Measurements from ENCODE around the gene EIPR1. TPM values are rescaled to one million over a fixed set of nuclear protein-coding genes. Genes with fewer than 3 reads are reported as not detected.

EIPR1 gene
- total RNA-seq, 1 donor from 2014 or later, result 46.4 TPM

DNA sequence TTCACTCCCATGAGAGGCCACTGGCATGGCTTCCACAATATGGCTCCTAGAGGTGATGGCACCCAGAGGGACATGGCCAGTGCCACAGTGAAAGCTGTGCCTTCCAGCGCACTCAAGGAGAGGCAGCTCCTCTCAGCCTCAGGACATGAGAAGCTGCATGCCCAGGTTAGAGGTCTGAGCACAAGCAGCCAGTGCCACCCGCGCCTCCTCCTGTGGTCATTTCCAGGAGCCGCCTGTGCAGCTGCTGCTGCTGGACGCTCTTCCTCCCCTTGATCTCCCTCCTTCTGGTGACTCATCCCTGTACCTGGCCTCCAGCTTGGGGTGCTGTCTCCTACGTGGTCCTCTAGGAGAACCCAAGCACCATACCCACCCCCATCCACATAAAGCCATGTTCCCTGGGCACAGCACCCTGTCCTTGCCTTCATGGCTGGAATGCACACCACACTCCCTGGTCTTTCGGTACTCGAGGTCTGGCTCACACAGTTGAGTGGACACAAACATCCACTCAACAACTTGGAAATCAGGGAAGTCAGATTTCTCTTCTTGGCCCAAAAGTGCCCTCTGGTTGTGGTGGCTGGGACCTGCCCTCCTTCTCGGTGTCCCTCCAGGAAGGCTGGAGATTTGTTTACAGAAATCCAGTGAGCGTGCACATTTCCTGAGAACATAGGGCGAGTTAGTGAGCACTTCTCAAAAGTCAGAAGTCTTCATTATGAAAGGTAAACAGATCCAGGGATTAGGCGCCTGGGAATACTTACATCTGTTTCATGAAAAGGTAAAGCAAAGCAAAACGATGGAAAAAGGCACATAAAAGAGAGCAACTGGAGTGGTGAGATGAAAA lies 96.7 kb downstream of the EIPR1 start:
- Mint-ChIP-seq H3K9me3 (peaks cover 5% of the 10 kb centered on the region), H3K36me3 (ENCODE audit: low read depth) (peaks cover 24% of the 10 kb centered on the region), H3K4me1 (ENCODE audit: low read depth) (peaks cover 7% of the 10 kb centered on the region), H3K4me3 (ENCODE audit: low read depth) (no peak overlapping the region), H3K27me3 (ENCODE audit: low read depth) (no peaks in the 10 kb centered on the region), H3K27ac (peak overlapping the region; percentile 17)
- no peak for DNase-seq (ENCODE audit: low spot score)
- intact Hi-C loops (cut with micrococcal nuclease), result no loop called here

DNA sequence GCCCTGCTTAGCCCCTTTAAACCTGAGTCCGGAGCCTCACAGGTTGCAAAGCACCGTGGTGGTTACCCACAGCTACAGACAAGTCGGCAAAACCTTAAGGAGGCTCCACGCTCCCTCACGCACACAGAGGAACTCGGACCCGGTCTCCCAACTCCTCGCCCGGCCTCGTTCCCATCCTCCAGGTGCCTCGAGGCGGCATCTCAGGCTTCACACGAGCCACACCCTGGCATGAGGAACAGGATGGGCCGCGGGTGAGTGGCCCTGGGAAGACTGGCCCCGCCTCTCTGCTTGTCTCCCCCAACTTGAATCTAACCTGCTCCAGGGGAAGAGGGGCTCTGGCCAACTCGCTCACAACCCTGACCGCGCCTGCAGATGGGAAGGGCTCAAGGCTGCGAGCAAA lies 97.4 kb downstream of the EIPR1 start:
- Mint-ChIP-seq H3K27me3 (ENCODE audit: low read depth) (no peaks in the 10 kb centered on the region), H3K9me3 (peaks cover 11% of the 10 kb centered on the region), H3K4me1 (ENCODE audit: low read depth) (peaks cover 7% of the 10 kb centered on the region), H3K36me3 (ENCODE audit: low read depth) (peaks cover 29% of the 10 kb centered on the region), H3K27ac (no peak overlapping the region), H3K4me3 (ENCODE audit: low read depth) (no peak overlapping the region)
- DNase-seq (ENCODE audit: low spot score), result no peak
- intact Hi-C loops (cut with micrococcal nuclease), result no loop called here

- intact Hi-C loops (cut with micrococcal nuclease), result loop anchor here (2.0 kb wide), 1 partner anchor 57 kb away; no protein-coding TSS in a partner anchor
- H3K36me3 Mint-ChIP-seq (ENCODE audit: low read depth), result peaks cover 34% of the 10 kb centered on the region
- peak overlapping the region; percentile 76 for H3K27ac Mint-ChIP-seq
- no peaks in the 10 kb centered on the region for H3K27me3 Mint-ChIP-seq (ENCODE audit: low read depth)
- peaks cover 19% of the 10 kb centered on the region for H3K9me3 Mint-ChIP-seq
- no peak overlapping the region for H3K4me3 Mint-ChIP-seq (ENCODE audit: low read depth)
- peaks cover 7% of the 10 kb centered on the region for H3K4me1 Mint-ChIP-seq (ENCODE audit: low read depth)
- no peak for DNase-seq (ENCODE audit: low spot score)
These were observed 98.2 kb downstream of the EIPR1 start for GRCh38 chr2:3279236-3279960.

- H3K27ac Mint-ChIP-seq, result peak overlapping the region; percentile 76
- intact Hi-C loops (cut with micrococcal nuclease), result loop anchor here (2.0 kb wide), 1 partner anchor 56 kb away; no protein-coding TSS in a partner anchor
- peaks cover 7% of the 10 kb centered on the region for H3K4me1 Mint-ChIP-seq (ENCODE audit: low read depth)
- peaks cover 27% of the 10 kb centered on the region for H3K9me3 Mint-ChIP-seq
- DNase-seq (ENCODE audit: low spot score), result no peak
- peaks cover 42% of the 10 kb centered on the region for H3K36me3 Mint-ChIP-seq (ENCODE audit: low read depth)
- H3K27me3 Mint-ChIP-seq (ENCODE audit: low read depth), result no peaks in the 10 kb centered on the region
- H3K4me3 Mint-ChIP-seq (ENCODE audit: low read depth), result no peak overlapping the region
These were observed 98.9 kb downstream of the EIPR1 start for GRCh38 chr2:3278521-3279218.

- H3K4me1 Mint-ChIP-seq (ENCODE audit: low read depth), result peaks cover 7% of the 10 kb centered on the region
- H3K9me3 Mint-ChIP-seq, result peaks cover 30% of the 10 kb centered on the region
- H3K36me3 Mint-ChIP-seq (ENCODE audit: low read depth), result peaks cover 48% of the 10 kb centered on the region
- H3K27ac Mint-ChIP-seq, result peak overlapping the region; percentile 76
- intact Hi-C loops (cut with micrococcal nuclease), result loop anchor here (2.0 kb wide), 1 partner anchor 55 kb away; no protein-coding TSS in a partner anchor
- DNase-seq (ENCODE audit: low spot score), result no peak
- no peak overlapping the region for H3K4me3 Mint-ChIP-seq (ENCODE audit: low read depth)
- no peaks in the 10 kb centered on the region for H3K27me3 Mint-ChIP-seq (ENCODE audit: low read depth)
These were observed 99.7 kb downstream of the EIPR1 start for GRCh38 chr2:3277748-3278520.

DNA sequence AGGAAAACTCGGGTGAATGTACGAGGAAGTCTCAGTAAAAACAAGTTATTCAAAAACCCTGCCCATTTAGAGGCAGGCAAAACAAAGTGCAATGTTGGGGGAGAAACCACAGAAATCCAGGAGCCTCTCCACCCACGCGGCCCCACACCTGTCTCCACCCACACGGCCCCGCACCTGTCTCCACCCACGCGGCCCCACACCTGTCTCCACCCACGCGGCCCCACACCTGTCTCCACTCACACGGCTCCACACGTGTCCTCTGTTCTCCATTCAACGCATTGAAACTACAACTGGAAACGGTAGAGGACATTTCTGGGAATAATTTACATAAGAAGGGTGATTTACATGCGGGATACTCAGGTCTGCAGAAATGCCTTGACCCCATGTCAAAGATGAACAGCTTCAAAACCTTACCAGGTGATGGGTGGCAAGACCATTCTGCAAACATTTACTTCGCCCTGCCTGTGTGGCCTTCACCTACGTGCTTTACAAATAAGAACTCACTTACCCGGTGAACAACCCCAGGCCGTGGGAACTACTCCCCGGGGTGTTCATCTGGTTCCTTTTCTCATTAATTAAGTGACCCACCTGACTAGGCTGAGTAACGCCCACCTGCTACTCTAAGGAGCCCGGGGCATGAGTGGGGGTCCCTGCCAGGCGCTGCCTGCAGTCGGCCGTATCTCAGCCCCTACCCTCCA lies 100.4 kb downstream of the EIPR1 start:
- Mint-ChIP-seq H3K36me3 (ENCODE audit: low read depth) (peaks cover 55% of the 10 kb centered on the region), H3K4me1 (ENCODE audit: low read depth) (peaks cover 9% of the 10 kb centered on the region), H3K4me3 (ENCODE audit: low read depth) (no peak overlapping the region), H3K27me3 (ENCODE audit: low read depth) (no peaks in the 10 kb centered on the region), H3K27ac (no peak overlapping the region), H3K9me3 (peaks cover 37% of the 10 kb centered on the region)
- DNase-seq (ENCODE audit: low spot score), result no peak
- intact Hi-C loops (cut with micrococcal nuclease), result no loop called here

DNA sequence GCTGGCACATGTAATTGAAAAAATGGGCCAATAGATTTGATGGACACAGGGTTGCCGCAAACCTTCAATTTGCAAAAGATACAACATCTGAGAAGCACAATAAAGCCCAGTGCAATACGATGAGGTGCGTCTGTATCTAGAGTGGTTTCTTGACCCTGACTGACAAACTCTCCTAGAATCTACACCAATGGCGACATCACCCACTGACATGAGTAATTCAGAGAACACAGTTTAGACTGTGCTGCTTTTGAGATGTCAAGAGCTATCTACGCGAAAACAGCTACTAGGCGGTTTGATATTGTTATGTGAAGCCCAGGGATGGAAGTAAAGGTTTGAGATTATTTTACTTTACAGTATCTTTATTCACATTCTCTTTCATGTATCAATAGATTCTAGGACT lies 104.9 kb downstream of the EIPR1 start:
- intact Hi-C loops (cut with micrococcal nuclease), result loop anchor here (5.0 kb wide), 1 partner anchor 35 kb away; no protein-coding TSS in a partner anchor
- no peaks in the 10 kb centered on the region for H3K27me3 Mint-ChIP-seq (ENCODE audit: low read depth)
- H3K4me1 Mint-ChIP-seq (ENCODE audit: low read depth), result peaks cover 2% of the 10 kb centered on the region
- H3K4me3 Mint-ChIP-seq (ENCODE audit: low read depth), result no peak overlapping the region
- H3K36me3 Mint-ChIP-seq (ENCODE audit: low read depth), result peaks cover 68% of the 10 kb centered on the region
- H3K27ac Mint-ChIP-seq, result no peak overlapping the region
- peaks cover 42% of the 10 kb centered on the region for H3K9me3 Mint-ChIP-seq
- no peak for DNase-seq (ENCODE audit: low spot score)

GRCh38 chr2:3270095-3270478 lies 107.5 kb downstream of the EIPR1 start:
- no peak for DNase-seq (ENCODE audit: low spot score)
- H3K4me1 Mint-ChIP-seq (ENCODE audit: low read depth), result peaks cover 2% of the 10 kb centered on the region

GRCh38 chr2:3269425-3270094 lies 108.1 kb downstream of the EIPR1 start:
- Mint-ChIP-seq H3K4me3 (ENCODE audit: low read depth) (no peak overlapping the region), H3K36me3 (ENCODE audit: low read depth) (peaks cover 42% of the 10 kb centered on the region), H3K4me1 (ENCODE audit: low read depth) (peaks cover 2% of the 10 kb centered on the region), H3K27ac (no peak overlapping the region), H3K27me3 (ENCODE audit: low read depth) (no peaks in the 10 kb centered on the region), H3K9me3 (peaks cover 25% of the 10 kb centered on the region)
- intact Hi-C loops (cut with micrococcal nuclease), result loop anchor here (5.0 kb wide), 1 partner anchor 32 kb away; no protein-coding TSS in a partner anchor
- no peak for DNase-seq (ENCODE audit: low spot score)

More at GRCh38 chr2:3270095-3270478, 107.5 kb downstream of the EIPR1 start:
- intact Hi-C loops (cut with micrococcal nuclease), result loop anchor here (5.0 kb wide), 1 partner anchor 33 kb away; no protein-coding TSS in a partner anchor
- H3K27me3 Mint-ChIP-seq (ENCODE audit: low read depth), result no peaks in the 10 kb centered on the region
- peaks cover 48% of the 10 kb centered on the region for H3K36me3 Mint-ChIP-seq (ENCODE audit: low read depth)
- no peak overlapping the region for H3K4me3 Mint-ChIP-seq (ENCODE audit: low read depth)
- no peak overlapping the region for H3K27ac Mint-ChIP-seq
- H3K9me3 Mint-ChIP-seq, result peaks cover 30% of the 10 kb centered on the region

- Mint-ChIP-seq H3K4me3 (ENCODE audit: low read depth) (no peak overlapping the region), H3K9me3 (peaks cover 16% of the 10 kb centered on the region), H3K4me1 (ENCODE audit: low read depth) (peaks cover 2% of the 10 kb centered on the region), H3K36me3 (ENCODE audit: low read depth) (peaks cover 34% of the 10 kb centered on the region), H3K27ac (no peak overlapping the region), H3K27me3 (ENCODE audit: low read depth) (no peaks in the 10 kb centered on the region)
- no peak for DNase-seq (ENCODE audit: low spot score)
- intact Hi-C loops (cut with micrococcal nuclease), result no loop called here
These were observed 109.0 kb downstream of the EIPR1 start for GRCh38 chr2:3268705-3269029.

DNA sequence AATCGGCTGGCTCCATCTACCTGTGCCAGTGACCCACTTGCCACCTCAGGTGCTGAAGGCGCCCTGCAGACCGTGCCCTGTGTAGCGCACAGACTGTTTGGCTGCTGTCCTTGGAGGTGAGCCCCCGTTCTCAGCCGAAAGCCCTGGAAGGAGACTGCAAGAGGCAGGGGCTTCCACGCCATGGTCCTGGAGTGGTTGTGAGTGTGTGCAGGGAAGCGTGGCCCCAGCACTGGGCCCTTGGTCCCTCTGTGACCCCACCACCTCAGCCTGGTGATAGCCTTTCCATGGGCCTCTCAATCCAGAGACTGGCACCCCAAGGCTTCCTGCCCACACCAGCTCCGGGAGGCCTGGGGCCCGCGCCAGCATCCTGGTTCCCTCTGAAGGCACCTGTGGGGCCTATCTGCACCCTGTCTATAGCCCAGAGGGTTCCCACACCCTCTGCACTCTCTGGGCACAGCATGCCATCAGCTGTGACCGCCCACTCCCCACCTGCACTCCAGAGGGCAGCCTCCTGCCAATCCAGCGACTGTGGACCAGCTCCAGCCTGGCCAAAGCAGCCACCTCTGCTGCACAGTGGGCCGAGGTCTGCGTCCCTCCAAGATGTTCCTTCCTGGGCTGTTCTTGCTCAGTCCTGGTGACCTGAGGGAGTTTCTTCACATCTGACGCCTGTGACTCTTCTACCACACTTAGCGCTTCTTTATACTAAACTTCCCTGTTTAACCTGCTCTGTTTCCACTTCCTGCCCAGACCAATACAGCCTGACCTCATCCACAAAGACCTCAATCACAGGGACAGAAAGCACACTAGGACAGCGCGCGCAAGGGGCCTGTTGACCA lies 109.5 kb downstream of the EIPR1 start:
- H3K36me3 Mint-ChIP-seq (ENCODE audit: low read depth), result peaks cover 28% of the 10 kb centered on the region

More for the DNA sequence above, 109.5 kb downstream of the EIPR1 start:
- Mint-ChIP-seq H3K27ac (no peak overlapping the region), H3K4me3 (ENCODE audit: low read depth) (no peak overlapping the region), H3K27me3 (ENCODE audit: low read depth) (no peaks in the 10 kb centered on the region), H3K9me3 (peaks cover 13% of the 10 kb centered on the region), H3K4me1 (ENCODE audit: low read depth) (peaks cover 2% of the 10 kb centered on the region)
- intact Hi-C loops (cut with micrococcal nuclease), result no loop called here
- no peak for DNase-seq (ENCODE audit: low spot score)

Measured in activated T-helper 2 cell treated with anti-CD3 and anti-CD28 coated beads, Interferon-gamma antibody, Interleukin-2, Interleukin-4, amounts not matched to agents 10 μg/mL and 5 μg/mL and 100 μg/mL, durations not matched to agents 14 hours and 24 hours and 36 hours (primary cell).